ENCODE results near the gene SPPL2C. TPM values are rescaled to one million over a fixed set of nuclear protein-coding genes. Genes with fewer than 3 reads are reported as not detected.

SPPL2C gene
- total and polyA plus RNA-seq, 2 of the 13 experiments (the other 11 are each of a cell fraction or from before 2014, with no cell fraction given) = not detected

DNA sequence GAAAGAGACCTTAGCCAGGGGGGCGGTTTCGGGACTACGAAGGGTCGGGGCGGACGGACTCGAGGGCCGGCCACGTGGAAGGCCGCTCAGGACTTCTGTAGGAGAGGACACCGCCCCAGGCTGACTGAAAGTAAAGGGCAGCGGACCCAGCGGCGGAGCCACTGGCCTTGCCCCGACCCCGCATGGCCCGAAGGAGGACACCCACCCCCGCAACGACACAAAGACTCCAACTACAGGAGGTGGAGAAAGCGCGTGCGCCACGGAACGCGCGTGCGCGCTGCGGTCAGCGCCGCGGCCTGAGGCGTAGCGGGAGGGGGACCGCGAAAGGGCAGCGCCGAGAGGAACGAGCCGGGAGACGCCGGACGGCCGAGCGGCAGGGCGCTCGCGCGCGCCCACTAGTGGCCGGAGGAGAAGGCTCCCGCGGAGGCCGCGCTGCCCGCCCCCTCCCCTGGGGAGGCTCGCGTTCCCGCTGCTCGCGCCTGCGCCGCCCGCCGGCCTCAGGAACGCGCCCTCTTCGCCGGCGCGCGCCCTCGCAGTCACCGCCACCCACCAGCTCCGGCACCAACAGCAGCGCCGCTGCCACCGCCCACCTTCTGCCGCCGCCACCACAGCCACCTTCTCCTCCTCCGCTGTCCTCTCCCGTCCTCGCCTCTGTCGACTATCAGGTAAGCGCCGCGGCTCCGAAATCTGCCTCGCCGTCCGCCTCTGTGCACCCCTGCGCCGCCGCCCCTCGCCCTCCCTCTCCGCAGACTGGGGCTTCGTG is 49.5 kb downstream of the SPPL2C start, which contains the start of gene MAPT (continued):
- TF ChIP-seq CHD2 (IDR thresholded peaks at IDR 0.05; ENCODE audit: low read depth, low read length) = no peak
- TF ChIP-seq ZNF552 (CRISPR knock-in tag; IDR thresholded peaks at IDR 0.05; ENCODE audit: borderline replicate concordance) = no peak; the same call in 1 of the 2 replicates
- TF ChIP-seq ARHGAP35 (CRISPR knock-in tag; IDR thresholded peaks at IDR 0.05; ENCODE audit: borderline replicate concordance) = no peak
- TF ChIP-seq FUBP1 (CRISPR knock-in tag; IDR thresholded peaks at IDR 0.05; ENCODE audit: borderline replicate concordance) = no peak
- peak; percentile 67; the same call in 1 of the 2 replicates for TF ChIP-seq HDAC1 (CRISPR knock-in tag; IDR thresholded peaks at IDR 0.05)
- TF ChIP-seq ZNF607 (CRISPR knock-in tag; IDR thresholded peaks at IDR 0.05; ENCODE audit: borderline replicate concordance) = peak; percentile 89
- TF ChIP-seq SAFB2 (CRISPR knock-in tag; IDR thresholded peaks at IDR 0.05; ENCODE audit: borderline replicate concordance, low read depth) = peak; percentile 81; the same call in 1 of the 2 replicates
- TF ChIP-seq, protein P1, sequence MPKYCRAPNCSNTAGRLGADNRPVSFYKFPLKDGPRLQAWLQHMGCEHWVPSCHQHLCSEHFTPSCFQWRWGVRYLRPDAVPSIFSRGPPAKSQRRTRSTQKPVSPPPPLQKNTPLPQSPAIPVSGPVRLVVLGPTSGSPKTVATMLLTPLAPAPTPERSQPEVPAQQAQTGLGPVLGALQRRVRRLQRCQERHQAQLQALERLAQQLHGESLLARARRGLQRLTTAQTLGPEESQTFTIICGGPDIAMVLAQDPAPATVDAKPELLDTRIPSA (CRISPR knock-in tag; IDR thresholded peaks at IDR 0.05; ENCODE audit: borderline replicate concordance) = peak; percentile 64; the same call in 1 of the 2 replicates
- TF ChIP-seq HNF4G (IDR thresholded peaks at IDR 0.05; ENCODE audit: borderline replicate concordance, low read depth, low read length) = no peak
- TF ChIP-seq HNF4G (CRISPR knock-in tag; IDR thresholded peaks at IDR 0.05; ENCODE audit: borderline replicate concordance, low read depth) = peak; percentile 59; the same call in 1 of the 2 replicates
- TF ChIP-seq NCOA2 (CRISPR knock-in tag; IDR thresholded peaks at IDR 0.05) = peak; percentile 39; the same call in 1 of the 2 replicates
- peak; percentile 82 for TF ChIP-seq ZBTB4 (CRISPR knock-in tag; IDR thresholded peaks at IDR 0.05; ENCODE audit: borderline replicate concordance)
- no peak; the same call in 1 of the 2 replicates for TF ChIP-seq HNF1B (CRISPR knock-in tag; IDR thresholded peaks at IDR 0.05)
- TF ChIP-seq ADNP (CRISPR knock-in tag; IDR thresholded peaks at IDR 0.05) = no peak
- TF ChIP-seq ZNF251 (CRISPR knock-in tag; IDR thresholded peaks at IDR 0.05) = no peak
- TF ChIP-seq ZNF451 (CRISPR knock-in tag; IDR thresholded peaks at IDR 0.05) = peak; percentile 84
- TF ChIP-seq, protein P2, sequence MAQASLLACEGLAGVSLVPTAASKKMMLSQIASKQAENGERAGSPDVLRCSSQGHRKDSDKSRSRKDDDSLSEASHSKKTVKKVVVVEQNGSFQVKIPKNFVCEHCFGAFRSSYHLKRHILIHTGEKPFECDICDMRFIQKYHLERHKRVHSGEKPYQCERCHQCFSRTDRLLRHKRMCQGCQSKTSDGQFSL (CRISPR knock-in tag; IDR thresholded peaks at IDR 0.05) = no peak
- TF ChIP-seq ZNF20 (CRISPR knock-in tag; IDR thresholded peaks at IDR 0.05) = no peak
- TF ChIP-seq REPIN1 (CRISPR knock-in tag; IDR thresholded peaks at IDR 0.05; ENCODE audit: borderline replicate concordance, low read depth) = no peak
- TF ChIP-seq SALL2 (CRISPR knock-in tag; IDR thresholded peaks at IDR 0.05) = peak; percentile 91; the same call in 1 of the 2 replicates

All from HepG2 (cell line).